Body of pancreas (tissue), 4 donors: Measurements from ENCODE around the gene MFSD12. TPM values are rescaled to one million over a fixed set of nuclear protein-coding genes. Genes with fewer than 3 reads are reported as not detected.
A peak's percentile ranks its signal among the peaks of the same experiment; 100 is the strongest.

Experiments used
- ATAC-seq: fragments of 150-250 bp; one replicate; pipeline ENCODE4 v1.9.1; 2016
- DNase-seq, 4 donors: peaks; one replicate each; pipeline ENCODE4 v3.0.0-alpha.2; 2019
- H3K27ac ChIP-seq, 4 donors: fragments of 200-600 bp; sonication (generic); 1 replicate in 3 of 4; 2 replicates in 1 of 4; pipeline versions ENCODE4 v1.5.1 to v1.6.1; 2016 to 2019; ENCODE audit warnings: mild to moderate bottlenecking in 1 of 4, mixed read lengths in 1 of 4, moderate library complexity in 1 of 4
- H3K27me3 ChIP-seq, 2 donors: fragments of 200-600 bp; sonication (generic); one replicate each; pipeline ENCODE4 v1.6.0; 2016; ENCODE audit warnings: mild to moderate bottlenecking in 1 of 2
- H3K36me3 ChIP-seq, 2 donors: fragments of 200-600 bp; sonication (generic); replicated peaks in 1 of 2; 2 replicates each; pipeline ENCODE4 v1.5.1; 2016; ENCODE audit warnings: low read depth in 2 of 2; ENCODE audit not compliant: insufficient read depth in 1 of 2
- H3K4me1 ChIP-seq: fragments of 200-600 bp; sonication (generic); one replicate; pipeline ENCODE4 v1.6.0; 2016
- H3K4me3 ChIP-seq, 2 donors: fragments of 200-600 bp; sonication (generic); 1 replicate in 1 of 2; 2 replicates in 1 of 2; pipeline ENCODE4 v1.5.1; 2016 to 2019
- H3K9me3 ChIP-seq, 3 donors: fragments of 200-600 bp; sonication (generic); 1 replicate in 2 of 3; 2 replicates in 1 of 3; pipeline ENCODE4 v1.5.1; 2016
- CTCF ChIP-seq, 7 experiments: fragments of 450-650 bp in 4 of 7; fragments of 200-600 bp in 3 of 7; sonication (generic) in 3 of 7; IDR thresholded peaks; one replicate each; pipeline ENCODE4 v1.5.1; 2016 to 2019; ENCODE audit warnings: antibody characterized with exemption in 7 of 7
- POLR2A ChIP-seq, 3 donors: fragments of 450-650 bp; IDR thresholded peaks; one replicate each; pipeline ENCODE4 v1.6.1; 2016; ENCODE audit warnings: antibody characterized with exemption in 3 of 3, mild to moderate bottlenecking in 2 of 3
- WGBS, 2 donors: methylation state at CpG; one replicate each; pipeline ENCODE4 v1.1.5; 2017; 5-methylcytosine and 5-hydroxymethylcytosine counted together
- intact Hi-C: fragments of 100-400 bp; cut with DNase I; formaldehyde crosslinking; loops from one replicate; pipeline ENCODE4 v1.15.1; 2023
- total RNA-seq, 2 donors: library from RNA; depleted of rRNA; stranded (reverse); fragments of >200 nt; gene quantifications; one replicate each; pipeline ENCODE4 v1.1.0, GENCODE V29; 2016

Gene MFSD12
- total RNA-seq, 2 donors from 2014 or later = 64.3 to 78.8 TPM

- Histone ChIP-seq H3K36me3 (no peaks in the 10 kb centered on the region), H3K4me3 (no peak overlapping the region), H3K27me3 (peaks cover 0 to 3% of the 10 kb centered on the region in 2 donors), H3K9me3 (no peaks in the 10 kb centered on the region), H3K27ac (no peak overlapping the region), H3K4me1 (peaks cover 26% of the 10 kb centered on the region)
- TF ChIP-seq CTCF (IDR thresholded peaks at IDR 0.05) (no peak), POLR2A (IDR thresholded peaks at IDR 0.05) (no peak)
- DNase-seq = no peak
- intact Hi-C loops = no loop called here
- 70 to 78% methylated on average over 3 of the region's 3 CpGs for WGBS, 2 donors
- ATAC-seq = no peak
Measured at GRCh38 chr19:3605361-3605760, 48.0 kb upstream of the MFSD12 start.

- 59 to 62% methylated on average over 5 to 11 of the region's 11 CpGs for WGBS, 2 donors
- H3K27ac ChIP-seq = no peak overlapping the region
- no peaks in the 10 kb centered on the region for H3K36me3 ChIP-seq
- H3K4me3 ChIP-seq = no peak overlapping the region
- peaks cover 26% of the 10 kb centered on the region for H3K4me1 ChIP-seq
- no peaks in the 10 kb centered on the region for H3K9me3 ChIP-seq
- peaks cover 0 to 3% of the 10 kb centered on the region in 2 donors for H3K27me3 ChIP-seq
- intact Hi-C loops = no loop called here
- TF ChIP-seq POLR2A (IDR thresholded peaks at IDR 0.05) (no peak), CTCF (IDR thresholded peaks at IDR 0.05) (no peak)
- no peak for ATAC-seq
- no peak for DNase-seq
Measured at GRCh38 chr19:3604987-3605343, 47.6 kb upstream of the MFSD12 start.

- no peak for DNase-seq
- peaks cover 26% of the 10 kb centered on the region for H3K4me1 ChIP-seq
- H3K4me3 ChIP-seq = no peak overlapping the region
- no peak overlapping the region for H3K27ac ChIP-seq
- WGBS, 2 donors = 14 to 68% methylated on average over 2 to 27 of the region's 27 CpGs
- intact Hi-C loops = no loop called here
- no peaks in the 10 kb centered on the region for H3K9me3 ChIP-seq
- ATAC-seq = no peak
- H3K27me3 ChIP-seq = peaks cover 0 to 3% of the 10 kb centered on the region in 2 donors
- H3K36me3 ChIP-seq = no peaks in the 10 kb centered on the region
- no peak for TF ChIP-seq CTCF (IDR thresholded peaks at IDR 0.05)
- no peak for TF ChIP-seq POLR2A (IDR thresholded peaks at IDR 0.05)
Measured at GRCh38 chr19:3604227-3604986, 47.0 kb upstream of the MFSD12 start.

GRCh38 chr19:3603121-3603811 is 45.9 kb upstream of the MFSD12 start:
- Histone ChIP-seq H3K27ac (peak overlapping the region in 2 of 4 donors; percentile 36 to 65), H3K27me3 (peaks cover 0 to 3% of the 10 kb centered on the region in 2 donors), H3K4me1 (peaks cover 26% of the 10 kb centered on the region), H3K4me3 (no peak overlapping the region), H3K9me3 (no peaks in the 10 kb centered on the region), H3K36me3 (no peaks in the 10 kb centered on the region)
- intact Hi-C loops = no loop called here
- 44 to 46% methylated on average over 3 to 23 of the region's 23 CpGs for WGBS, 2 donors
- TF ChIP-seq CTCF (IDR thresholded peaks at IDR 0.05) = no peak
- no peak for TF ChIP-seq POLR2A (IDR thresholded peaks at IDR 0.05)
- DNase-seq = peak in 2 of 4 donors; percentile 33 to 46
- peak; percentile 61 for ATAC-seq
